IMR-90 (cell line): Measurements from ENCODE around the gene ASF1A. TPM values are rescaled to one million over a fixed set of nuclear protein-coding genes. Genes with fewer than 3 reads are reported as not detected.

Experiments
- ATAC-seq: fragments of 200-7000 bp; cut with Tn5 transposase; 2 replicates; pipeline ENCODE4 v1.9.1; 2020; ENCODE audit warnings: low read depth, mild to moderate bottlenecking, moderate library complexity
- BruUV-seq: library from RNA; stranded (reverse); fragments of 400-500 nt; replicated peaks from 2 replicates; lab custom pipeline; 2021; lab: Mats Ljungman, UMichigan
- CTCF ChIA-PET: fragments of 300-600 bp; formaldehyde crosslinking; extraction: SDS; loops from one replicate; lab custom pipeline; 2021; ENCODE audit warnings: antibody characterized with exemption; lab: Yijun Ruan, JAX
- POLR2A ChIA-PET: fragments of 300-600 bp; sonication (Branson Sonifier 250); formaldehyde crosslinking; loops from one replicate; lab custom pipeline; 2022; ENCODE audit warnings: antibody characterized with exemption; ENCODE audit not compliant: unreplicated experiment; lab: Charles Lee
- DNase-seq: peaks from one replicate; pipeline ENCODE4 v3.0.0; 2013
- H2AFZ ChIP-seq: replicated peaks from 2 replicates; pipeline ENCODE3; 2013; ENCODE audit warnings: low read length, mild to moderate bottlenecking; ENCODE audit not compliant: poor library complexity
- H2AK5ac ChIP-seq: 2 replicates; pipeline ENCODE4 v1.6.1; 2013; ENCODE audit warnings: low read depth, low read length, inconsistent platforms
- H2AK9ac ChIP-seq: replicated peaks from 2 replicates; pipeline ENCODE3; 2013; ENCODE audit warnings: mild to moderate bottlenecking, low read depth, low read length, moderate library complexity; ENCODE audit not compliant: poor library complexity
- H2BK120ac ChIP-seq: 2 replicates; pipeline ENCODE4 v1.6.1; 2013; ENCODE audit warnings: low read depth, low read length, inconsistent platforms
- H2BK15ac ChIP-seq: 3 replicates; pipeline ENCODE4 v1.6.1; 2013; ENCODE audit warnings: low read depth, low read length, inconsistent platforms
- H2BK20ac ChIP-seq: 2 replicates; pipeline ENCODE4 v1.6.1; 2013; ENCODE audit warnings: low read depth, mild to moderate bottlenecking, inconsistent platforms, low read length, moderate library complexity
- H2BK5ac ChIP-seq: 2 replicates; pipeline ENCODE4 v1.6.1; 2013; ENCODE audit warnings: mild to moderate bottlenecking, low read depth, low read length, inconsistent platforms; ENCODE audit not compliant: poor library complexity, severe bottlenecking
- H3K14ac ChIP-seq: replicated peaks from 2 replicates; pipeline ENCODE4 v1.6.1; 2013; ENCODE audit warnings: low read depth, low read length, inconsistent platforms
- H3K18ac ChIP-seq: 2 replicates; pipeline ENCODE4 v1.6.1; 2013; ENCODE audit warnings: low read depth, low read length, control low read depth
- H3K23ac ChIP-seq: 2 replicates; pipeline ENCODE4 v1.6.1; 2013; ENCODE audit warnings: low read depth, low read length, inconsistent platforms
- H3K27ac ChIP-seq: 2 replicates; pipeline ENCODE4 v1.5.1; 2013; ENCODE audit warnings: mild to moderate bottlenecking, control low read depth, low read length; ENCODE audit not compliant: insufficient read depth
- H3K27me3 ChIP-seq: 2 replicates; pipeline ENCODE4 v1.6.1; 2013; ENCODE audit warnings: low read length; ENCODE audit not compliant: control insufficient read depth, insufficient read depth
- H3K36me3 ChIP-seq: 2 replicates; pipeline ENCODE4 v1.6.1; 2013; ENCODE audit warnings: low read length, mixed read lengths; ENCODE audit not compliant: control insufficient read depth, insufficient read depth
- H3K4ac ChIP-seq: 2 replicates; pipeline ENCODE4 v1.6.1; 2013; ENCODE audit warnings: low read depth, low read length, inconsistent platforms
- H3K4me1 ChIP-seq: 2 replicates; pipeline ENCODE4 v1.6.1; 2013; ENCODE audit warnings: low read length, mixed read lengths; ENCODE audit not compliant: control insufficient read depth, insufficient read depth
- H3K4me2 ChIP-seq: 2 replicates; pipeline ENCODE4 v1.6.1; 2013; ENCODE audit warnings: low read depth, mild to moderate bottlenecking, control low read depth, low read length, moderate library complexity
- H3K4me3 ChIP-seq: 2 replicates; pipeline ENCODE4 v1.5.1; 2013; ENCODE audit warnings: low read depth, mild to moderate bottlenecking, control low read depth, low read length, moderate library complexity; ENCODE audit not compliant: insufficient read depth
- H3K56ac ChIP-seq: 2 replicates; pipeline ENCODE4 v1.6.1; 2013; ENCODE audit warnings: low read length, inconsistent platforms; ENCODE audit not compliant: insufficient read depth; ENCODE audit errors: extremely low read depth
- H3K79me1 ChIP-seq, 2 experiments: 2 replicates each; pipeline ENCODE4 v1.6.1; 2013; ENCODE audit warnings: low read length in 2 of 2, inconsistent platforms in 1 of 2, low read depth in 1 of 2
- H3K9ac ChIP-seq: 2 replicates; pipeline ENCODE4 v1.6.1; 2013; ENCODE audit warnings: low read depth, low read length, control low read depth
- H3K9me1 ChIP-seq: 2 replicates; pipeline ENCODE4 v1.6.1; 2013; ENCODE audit warnings: low read length, inconsistent platforms; ENCODE audit not compliant: insufficient read depth
- H3K9me3 ChIP-seq: 2 replicates; pipeline ENCODE4 v1.6.1; 2013; ENCODE audit warnings: low read length; ENCODE audit not compliant: control insufficient read depth, insufficient read depth
- H4K20me1 ChIP-seq: 2 replicates; pipeline ENCODE4 v1.6.1; 2013; ENCODE audit warnings: low read length, inconsistent platforms; ENCODE audit not compliant: insufficient read depth
- H4K5ac ChIP-seq: 2 replicates; pipeline ENCODE4 v1.6.1; 2013; ENCODE audit warnings: mild to moderate bottlenecking, low read depth, low read length, control low read depth
- H4K8ac ChIP-seq, 2 experiments: 2 replicates each; pipeline ENCODE4 v1.6.1; 2013; ENCODE audit warnings: low read depth in 2 of 2, low read length in 2 of 2, control low read depth in 1 of 2, inconsistent platforms in 1 of 2
- H4K91ac ChIP-seq: 2 replicates; pipeline ENCODE4 v1.6.1; 2013; ENCODE audit warnings: low read depth, low read length, inconsistent platforms; ENCODE audit not compliant: insufficient read depth
- BHLHE40 ChIP-seq: fragments of 150-350 bp; IDR thresholded peaks from 2 replicates; pipeline ENCODE4 v1.6.1; 2016; ENCODE audit warnings: mild to moderate bottlenecking, low read depth, low read length
- CEBPB ChIP-seq: IDR thresholded peaks from 2 replicates; pipeline ENCODE4 v1.6.1; 2012; ENCODE audit warnings: low read depth, low read length, improper control_type of control experiment
- CHD1 ChIP-seq: IDR thresholded peaks from 2 replicates; pipeline ENCODE4 v1.6.1; 2012; ENCODE audit warnings: low read depth, low read length, improper control_type of control experiment
- MAFK ChIP-seq: IDR thresholded peaks from 2 replicates; pipeline ENCODE4 v1.6.1; 2012; ENCODE audit warnings: low read depth, low read length, improper control_type of control experiment
- MXI1 ChIP-seq: IDR thresholded peaks from 2 replicates; pipeline ENCODE4 v1.6.1; 2012; ENCODE audit warnings: low read depth, mild to moderate bottlenecking, low read length, moderate library complexity, borderline replicate concordance
- NFE2L2 ChIP-seq: fragments of 150-350 bp; IDR thresholded peaks from 2 replicates; pipeline ENCODE4 v1.6.1; 2016; ENCODE audit warnings: low read depth, mild to moderate bottlenecking, low read length
- POLR2A ChIP-seq: IDR thresholded peaks from 2 replicates; pipeline ENCODE4 v1.6.1; 2012; ENCODE audit warnings: mild to moderate bottlenecking, low read depth, low read length
- RAD21 ChIP-seq: IDR thresholded peaks from 2 replicates; pipeline ENCODE4 v1.6.1; 2012; ENCODE audit warnings: low read length, improper control_type of control experiment
- RCOR1 ChIP-seq: IDR thresholded peaks from 2 replicates; pipeline ENCODE4 v1.6.1; 2012; ENCODE audit warnings: mild to moderate bottlenecking, low read length, improper control_type of control experiment; ENCODE audit not compliant: insufficient replicate concordance
- RFX5 ChIP-seq: IDR thresholded peaks from 2 replicates; pipeline ENCODE4 v1.8.0; 2012; ENCODE audit warnings: low read depth, mild to moderate bottlenecking, low read length, moderate library complexity
- WGBS, 2 experiments: methylation state at CpG; one replicate each; pipeline versions ENCODE4 v1.1.5 to v1.1.7; 2013; ENCODE audit warnings: missing lambda C conversion rate in 2 of 2; ENCODE audit not compliant: insufficient read length in 1 of 2; ENCODE audit errors: extremely low coverage in 2 of 2; 5-methylcytosine and 5-hydroxymethylcytosine counted together
- dilution Hi-C: fragments of 300-500 bp; cut with HindIII; formaldehyde crosslinking; loops from one replicate; pipeline ENCODE4 v1.14.3; 2018; ENCODE audit warnings: low sequenced_read_pairs; ENCODE audit not compliant: unreplicated experiment
- in situ Hi-C: fragments of 300-500 bp; cut with MboI; formaldehyde crosslinking; loops from 3 replicates; pipeline ENCODE4 v1.14.3; 2019; ENCODE audit warnings: low sequenced_read_pairs, inconsistent platforms, mixed read lengths
- intact Hi-C: fragments of 100-400 bp; cut with micrococcal nuclease; formaldehyde crosslinking; loops from 2 replicates; pipeline ENCODE4 v1.10.0; 2022
- polyA plus RNA-seq, 3 experiments: library from polyadenylated mRNA; depleted of rRNA; stranded (reverse); fragments of >200 nt; gene quantifications; 2 replicates each; pipeline ENCODE4 v1.2.3, GENCODE V29; 2012; ENCODE audit warnings: low replicate concordance in 1 of 3
- total RNA-seq: library from RNA; depleted of rRNA; stranded (reverse); fragments of >200 nt; gene quantifications from 2 replicates; pipeline ENCODE4 v1.2.3, GENCODE V29; 2012
- TF ChIP-seq, protein P1 (sequence below): fragments of 150-350 bp; IDR thresholded peaks from 2 replicates; pipeline ENCODE4 v1.6.1; 2017; ENCODE audit warnings: mild to moderate bottlenecking, antibody characterized with exemption, low read length, low read depth
- TF ChIP-seq, protein P2 (sequence below): fragments of 150-350 bp; IDR thresholded peaks from 2 replicates; pipeline ENCODE4 v1.6.1; 2016; ENCODE audit warnings: low read depth, mild to moderate bottlenecking, low read length, moderate library complexity, borderline replicate concordance
- TF ChIP-seq, protein P3 (sequence below): conservative IDR thresholded peaks from 2 replicates; pipeline ENCODE4 v1.5.1; 2012; ENCODE audit warnings: mild to moderate bottlenecking, low read depth, low read length, improper control_type of control experiment

ASF1A gene
- total and polyA plus RNA-seq, 2 of the 4 experiments (the other 2 are of a cell fraction), result 10.1 to 11.1 TPM

DNA sequence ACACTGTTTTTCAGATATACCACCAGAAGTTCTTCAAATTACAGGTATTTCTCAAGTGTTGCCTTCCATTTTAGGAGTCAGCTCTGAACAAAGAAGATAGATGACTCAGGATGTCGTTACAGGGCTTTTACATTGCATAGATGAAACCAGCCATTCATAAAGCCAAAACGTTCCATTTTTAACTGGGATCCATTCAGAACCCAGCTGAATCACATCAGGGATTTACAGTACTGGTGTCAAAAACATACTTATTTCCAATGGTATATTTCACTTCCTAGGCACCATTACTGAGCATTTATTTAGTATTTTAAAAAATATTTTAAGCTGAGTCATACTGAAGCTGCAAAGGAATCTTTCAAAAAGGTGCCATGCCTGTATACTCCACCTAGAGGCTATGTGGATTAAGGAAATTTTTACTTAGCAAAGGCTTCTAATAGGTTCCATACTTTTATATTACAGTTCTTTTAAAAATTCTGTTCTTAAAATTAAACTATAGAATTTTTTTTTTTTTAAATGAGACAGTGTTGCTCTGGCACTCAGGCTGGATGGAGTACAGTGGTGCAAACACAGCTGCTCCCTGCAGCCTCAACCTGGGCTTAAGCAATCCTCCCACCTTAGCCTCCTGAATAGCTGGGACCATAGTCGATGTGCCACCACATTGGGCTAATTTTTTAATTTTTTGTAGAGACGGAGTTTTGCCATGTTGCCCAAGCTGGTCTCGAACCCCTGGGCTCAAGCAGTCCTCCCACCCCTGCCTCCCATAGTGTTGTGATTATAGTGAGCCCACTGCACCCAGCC is 2.6 kb downstream of the ASF1A start:
- WGBS, 2 experiments, result no CpG with 5 or more reads among the region's 5 CpGs
- no TSS peak for BruUV-seq
- Histone ChIP-seq H3K4me2 (peak overlapping the region; percentile 82), H2AK5ac (peak overlapping the region; percentile 59; the same call in 1 of the 2 replicates), H3K4ac (peak overlapping the region; percentile 45), H4K8ac (peak overlapping the region in 1 of 2 experiments; percentile 76; a peak in 2 of 4 replicates), H3K18ac (peak overlapping the region; percentile 74; the same call in 1 of the 2 replicates), H4K5ac (no peak overlapping the region), H2AK9ac (no peak overlapping the region), H3K9ac (no peak overlapping the region), H3K4me3 (no peak overlapping the region), H4K20me1 (no peaks in the 10 kb centered on the region), H4K91ac (peak overlapping the region; percentile 7; the same call in 1 of the 2 replicates), H3K14ac (0 out of 2 replicates have a peak overlapping the region, but pooled peaks have one; percentile 19), H3K56ac (no peak overlapping the region), H2AFZ (no peak overlapping the region), H3K9me3 (no peaks in the 10 kb centered on the region), H3K27me3 (no peaks in the 10 kb centered on the region), H2BK15ac (no peak overlapping the region), H3K4me1 (no peaks in the 10 kb centered on the region; the same call in 1 of the 2 replicates), H3K27ac (peak overlapping the region; percentile 32; the same call in 1 of the 2 replicates), H2BK5ac (peak overlapping the region; percentile 92), H3K79me1 (peaks cover 29 to 50% of the 10 kb centered on the region in 2 experiments), H2BK20ac (peak overlapping the region; percentile 46; the same call in 1 of the 2 replicates), H3K36me3 (peaks cover 3% of the 10 kb centered on the region; the same call in 1 of the 2 replicates), H2BK120ac (peak overlapping the region; percentile 86), H3K23ac (peak overlapping the region; percentile 63; the same call in 1 of the 2 replicates), H3K9me1 (peaks cover 5% of the 10 kb centered on the region; the same call in 1 of the 2 replicates)
- ATAC-seq (no peak), DNase-seq (peak; percentile 69)
- CTCF ChIA-PET, result interaction anchor here (0.6 to 1.4 kb wide), 6 partner anchors 13 to 206 kb away, joined by 3 to 8 read pairs (median 4); no protein-coding TSS in a partner anchor
- intact Hi-C loops (loop anchor here (5.0 to 10.0 kb wide), 2 partner anchors 342 to 614 kb away; no protein-coding TSS in a partner anchor), in situ Hi-C loops (no loop called here), dilution Hi-C loops (no loop called here)
- POLR2A ChIA-PET, result no interaction called here
- TF ChIP-seq, protein P1, sequence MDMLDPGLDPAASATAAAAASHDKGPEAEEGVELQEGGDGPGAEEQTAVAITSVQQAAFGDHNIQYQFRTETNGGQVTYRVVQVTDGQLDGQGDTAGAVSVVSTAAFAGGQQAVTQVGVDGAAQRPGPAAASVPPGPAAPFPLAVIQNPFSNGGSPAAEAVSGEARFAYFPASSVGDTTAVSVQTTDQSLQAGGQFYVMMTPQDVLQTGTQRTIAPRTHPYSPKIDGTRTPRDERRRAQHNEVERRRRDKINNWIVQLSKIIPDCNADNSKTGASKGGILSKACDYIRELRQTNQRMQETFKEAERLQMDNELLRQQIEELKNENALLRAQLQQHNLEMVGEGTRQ, result no peak
- TF ChIP-seq CHD1 (no peak), RCOR1 (no peak), RFX5 (no peak), BHLHE40 (no peak), MXI1 (no peak), CEBPB (no peak), RAD21 (no peak; the same call in 1 of the 2 replicates), MAFK (peak; percentile 45; the same call in 1 of the 2 replicates), NFE2L2 (peak; percentile 93), POLR2A (no peak)
- TF ChIP-seq, protein P2, sequence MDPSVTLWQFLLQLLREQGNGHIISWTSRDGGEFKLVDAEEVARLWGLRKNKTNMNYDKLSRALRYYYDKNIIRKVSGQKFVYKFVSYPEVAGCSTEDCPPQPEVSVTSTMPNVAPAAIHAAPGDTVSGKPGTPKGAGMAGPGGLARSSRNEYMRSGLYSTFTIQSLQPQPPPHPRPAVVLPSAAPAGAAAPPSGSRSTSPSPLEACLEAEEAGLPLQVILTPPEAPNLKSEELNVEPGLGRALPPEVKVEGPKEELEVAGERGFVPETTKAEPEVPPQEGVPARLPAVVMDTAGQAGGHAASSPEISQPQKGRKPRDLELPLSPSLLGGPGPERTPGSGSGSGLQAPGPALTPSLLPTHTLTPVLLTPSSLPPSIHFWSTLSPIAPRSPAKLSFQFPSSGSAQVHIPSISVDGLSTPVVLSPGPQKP, result no peak
- TF ChIP-seq, protein P3, sequence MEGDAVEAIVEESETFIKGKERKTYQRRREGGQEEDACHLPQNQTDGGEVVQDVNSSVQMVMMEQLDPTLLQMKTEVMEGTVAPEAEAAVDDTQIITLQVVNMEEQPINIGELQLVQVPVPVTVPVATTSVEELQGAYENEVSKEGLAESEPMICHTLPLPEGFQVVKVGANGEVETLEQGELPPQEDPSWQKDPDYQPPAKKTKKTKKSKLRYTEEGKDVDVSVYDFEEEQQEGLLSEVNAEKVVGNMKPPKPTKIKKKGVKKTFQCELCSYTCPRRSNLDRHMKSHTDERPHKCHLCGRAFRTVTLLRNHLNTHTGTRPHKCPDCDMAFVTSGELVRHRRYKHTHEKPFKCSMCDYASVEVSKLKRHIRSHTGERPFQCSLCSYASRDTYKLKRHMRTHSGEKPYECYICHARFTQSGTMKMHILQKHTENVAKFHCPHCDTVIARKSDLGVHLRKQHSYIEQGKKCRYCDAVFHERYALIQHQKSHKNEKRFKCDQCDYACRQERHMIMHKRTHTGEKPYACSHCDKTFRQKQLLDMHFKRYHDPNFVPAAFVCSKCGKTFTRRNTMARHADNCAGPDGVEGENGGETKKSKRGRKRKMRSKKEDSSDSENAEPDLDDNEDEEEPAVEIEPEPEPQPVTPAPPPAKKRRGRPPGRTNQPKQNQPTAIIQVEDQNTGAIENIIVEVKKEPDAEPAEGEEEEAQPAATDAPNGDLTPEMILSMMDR, result peak; percentile 48
